HG02852 (cell line): Measurements from ENCODE around the gene VTCN1.
"Not testable (repeated sequence)": the region's sequence is repeated elsewhere in the genome, so short reads cannot be mapped to it uniquely, and the experiment has no call there.

Source experiments
- ATAC-seq: cut with Tn5 transposase; IDR thresholded peaks from one replicate; pipeline ENCODE4 v1.9.1; 2021; ENCODE audit warnings: mild to moderate bottlenecking, moderate library complexity; ENCODE audit not compliant: unreplicated experiment

VTCN1 gene

GRCh38 chr1:117210831-117211261 lies at the start of gene VTCN1:
TSS of gene VTCN1 (minus strand) at chr1:117210927. CDS start at chr1:117210855, 72 bp downstream.
- no peak for ATAC-seq

GRCh38 chr1:117258791-117259190 lies 48.1 kb upstream of the VTCN1 start:
- ATAC-seq = no peak

GRCh38 chr1:117258075-117258474 lies 47.3 kb upstream of the VTCN1 start:
- ATAC-seq = not testable (repeated sequence)

- no peak for ATAC-seq
Measured at GRCh38 chr1:117257291-117257690, 46.6 kb upstream of the VTCN1 start.

- no peak for ATAC-seq
Measured at GRCh38 chr1:117250061-117250606, 39.4 kb upstream of the VTCN1 start.

GRCh38 chr1:117244971-117245370 lies 34.2 kb upstream of the VTCN1 start:
- ATAC-seq = no peak

GRCh38 chr1:117244306-117244705 lies 33.6 kb upstream of the VTCN1 start:
- no peak for ATAC-seq

- ATAC-seq = no peak
Measured at GRCh38 chr1:117241512-117241911, 30.8 kb upstream of the VTCN1 start.

- ATAC-seq = no peak
Measured at GRCh38 chr1:117240547-117240946, 29.8 kb upstream of the VTCN1 start.

- ATAC-seq = no peak
Measured at GRCh38 chr1:117239467-117239866, 28.7 kb upstream of the VTCN1 start.

GRCh38 chr1:117237726-117238381 lies 27.1 kb upstream of the VTCN1 start:
- ATAC-seq = no peak

- ATAC-seq = no peak
Measured at GRCh38 chr1:117235863-117236465, 25.2 kb upstream of the VTCN1 start.

GRCh38 chr1:117232531-117232930 lies 21.8 kb upstream of the VTCN1 start:
- ATAC-seq = no peak

- no peak for ATAC-seq
Measured at GRCh38 chr1:117231748-117232373, 21.1 kb upstream of the VTCN1 start.

GRCh38 chr1:117231312-117231711 lies 20.6 kb upstream of the VTCN1 start:
- ATAC-seq = no peak

- no peak for ATAC-seq
Measured at GRCh38 chr1:117229217-117229616, 18.5 kb upstream of the VTCN1 start.

GRCh38 chr1:117225931-117226330 lies 15.2 kb upstream of the VTCN1 start:
- ATAC-seq = no peak

- no peak for ATAC-seq
Measured at GRCh38 chr1:117216718-117217117, 6.0 kb upstream of the VTCN1 start.

- ATAC-seq = no peak
Measured at GRCh38 chr1:117215733-117216462, 5.2 kb upstream of the VTCN1 start.

- ATAC-seq = no peak
Measured at GRCh38 chr1:117215019-117215418, 4.3 kb upstream of the VTCN1 start.

GRCh38 chr1:117213046-117213445 lies 2.3 kb upstream of the VTCN1 start:
- ATAC-seq = no peak
